HTERT RPE-1 (cell line): Measurements from ENCODE around the gene ZSCAN20.
"Not testable (repeated sequence)": the region's sequence is repeated elsewhere in the genome, so short reads cannot be mapped to it uniquely, and the experiment has no call there.

Experiments used
- in situ Hi-C: fragments of 300-500 bp; cut with MboI; formaldehyde crosslinking; loops from 4 replicates; pipeline ENCODE4 v1.14.3; 2020; ENCODE audit warnings: low sequenced_read_pairs

ZSCAN20 gene

DNA sequence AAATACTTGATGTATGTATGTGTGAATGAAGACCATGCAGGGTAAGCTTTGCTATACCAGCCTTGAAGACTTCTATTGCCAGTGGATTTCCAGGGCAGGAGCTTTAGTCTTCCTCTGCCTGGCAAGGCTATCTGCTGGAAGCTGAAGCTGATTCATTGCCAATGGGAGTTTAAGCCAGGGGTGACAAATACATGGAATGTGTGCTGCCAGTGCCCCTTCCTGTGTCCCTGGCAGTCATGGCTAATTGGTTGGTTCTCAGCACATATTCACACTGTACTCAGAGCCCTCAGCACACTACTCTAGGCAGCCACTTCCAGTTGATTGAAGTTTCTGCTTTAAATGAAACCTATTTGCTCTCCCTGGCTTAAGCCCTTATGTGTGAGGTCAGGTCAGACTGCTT lies 1.5 kb downstream of the ZSCAN20 start:
- in situ Hi-C loops: no loop called here

- in situ Hi-C loops: no loop called here
These were observed 5.0 kb downstream of the ZSCAN20 start for GRCh38 chr1:33477451-33477850.

- in situ Hi-C loops: no loop called here
These were observed 10.0 kb downstream of the ZSCAN20 start for GRCh38 chr1:33482412-33482811.

DNA sequence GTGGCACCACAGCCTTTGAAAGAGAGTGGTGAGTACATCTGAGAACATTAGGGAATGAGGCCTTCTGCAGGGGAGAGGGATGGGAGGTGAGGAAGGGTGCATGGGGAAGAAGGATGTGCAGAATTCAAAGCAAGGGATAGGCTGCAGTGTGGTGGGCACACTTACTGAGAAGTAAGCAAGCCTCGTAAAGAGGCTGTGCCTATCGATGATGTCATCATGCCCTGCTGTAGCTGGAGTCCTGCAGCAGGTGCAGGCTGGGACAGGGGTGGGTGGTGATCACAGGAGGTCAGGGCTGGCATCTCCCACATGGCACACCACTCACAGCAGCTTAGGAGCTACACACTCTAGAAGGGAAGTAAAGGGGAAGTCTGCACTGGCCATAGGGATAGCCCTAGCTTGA lies 16.2 kb downstream of the ZSCAN20 start:
- in situ Hi-C loops: no loop called here

DNA sequence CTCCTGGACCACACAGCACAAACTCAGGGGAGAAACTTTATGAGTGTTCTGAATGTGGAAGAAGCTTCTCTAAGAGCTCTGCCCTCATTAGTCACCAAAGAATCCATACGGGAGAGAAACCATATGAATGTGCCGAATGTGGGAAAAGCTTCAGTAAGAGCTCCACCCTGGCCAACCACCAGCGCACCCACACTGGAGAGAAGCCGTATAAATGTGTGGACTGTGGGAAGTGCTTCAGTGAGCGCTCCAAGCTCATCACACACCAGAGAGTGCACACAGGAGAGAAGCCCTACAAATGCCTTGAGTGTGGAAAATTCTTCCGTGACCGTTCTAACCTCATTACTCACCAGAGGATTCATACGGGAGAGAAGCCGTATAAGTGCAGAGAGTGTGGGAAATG lies 22.5 kb downstream of the ZSCAN20 start:
- in situ Hi-C loops: no loop called here

GRCh38 chr1:33497410-33497809 lies 25.0 kb downstream of the ZSCAN20 start:
- in situ Hi-C loops: no loop called here

DNA sequence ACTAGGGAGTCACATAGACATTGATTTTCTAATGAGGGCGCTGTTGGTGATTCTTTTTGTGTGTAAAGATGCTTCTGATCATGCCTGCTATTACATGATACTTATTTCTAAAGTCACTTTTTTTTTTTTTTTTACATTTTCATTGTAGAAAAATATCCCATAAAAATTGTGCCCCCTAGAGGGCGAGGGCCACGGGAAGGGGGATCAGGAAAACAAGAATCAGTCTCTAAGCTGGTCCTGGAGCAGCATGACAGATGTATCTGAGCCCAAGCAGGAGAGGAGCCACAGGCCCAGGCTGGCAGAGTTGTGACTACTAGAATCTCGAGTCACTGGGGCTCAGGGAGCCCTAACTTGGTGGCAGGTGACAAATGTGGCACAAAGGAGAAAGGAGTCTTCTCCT lies 28.1 kb downstream of the ZSCAN20 start:
- in situ Hi-C loops: no loop called here

DNA sequence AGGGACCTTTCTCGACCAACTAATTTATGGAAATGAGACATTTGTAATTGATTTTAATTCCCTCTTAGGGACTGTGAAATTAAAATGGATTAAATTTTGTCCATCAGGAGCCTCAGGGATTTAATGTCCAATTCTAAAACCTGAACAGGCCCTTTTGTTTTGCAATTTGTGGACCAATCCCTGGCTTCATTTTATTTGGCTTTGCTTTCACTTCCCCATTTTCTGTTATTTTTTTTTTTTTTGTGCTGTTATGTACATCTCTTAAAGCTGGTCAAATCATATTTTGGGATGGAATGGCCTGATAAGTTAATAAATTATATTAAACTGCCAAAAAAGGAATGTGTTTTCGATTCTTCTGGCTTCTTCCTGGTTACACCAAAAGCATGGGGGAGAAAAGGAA lies 28.9 kb downstream of the ZSCAN20 start:
- in situ Hi-C loops: no loop called here

GRCh38 chr1:33501774-33502173 lies 29.3 kb downstream of the ZSCAN20 start:
- in situ Hi-C loops: no loop called here

- in situ Hi-C loops: no loop called here
These were observed 30.3 kb downstream of the ZSCAN20 start for GRCh38 chr1:33502726-33503125.

GRCh38 chr1:33503506-33503905 lies 31.1 kb downstream of the ZSCAN20 start:
- in situ Hi-C loops: no loop called here

DNA sequence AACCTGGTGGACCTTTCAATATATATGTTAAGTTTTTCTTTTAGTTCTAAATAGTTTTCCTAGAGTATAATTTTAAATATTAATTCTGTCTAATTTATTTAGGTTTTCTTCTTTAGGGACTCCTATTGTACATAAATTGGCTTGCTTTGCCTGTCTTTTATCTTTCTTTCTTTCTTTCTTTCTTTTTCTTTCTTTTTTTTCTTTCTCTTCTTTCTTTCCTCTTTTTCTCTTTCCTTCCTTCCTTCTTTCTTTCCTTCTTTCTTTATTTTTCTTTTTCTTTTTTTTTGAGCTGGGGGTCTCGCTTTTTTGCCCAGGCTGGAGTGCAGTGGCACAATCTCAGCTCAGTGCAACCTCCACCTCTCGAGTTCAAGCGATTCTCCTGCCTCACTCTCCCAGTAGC lies 35.2 kb downstream of the ZSCAN20 start:
- in situ Hi-C loops: no loop called here

DNA sequence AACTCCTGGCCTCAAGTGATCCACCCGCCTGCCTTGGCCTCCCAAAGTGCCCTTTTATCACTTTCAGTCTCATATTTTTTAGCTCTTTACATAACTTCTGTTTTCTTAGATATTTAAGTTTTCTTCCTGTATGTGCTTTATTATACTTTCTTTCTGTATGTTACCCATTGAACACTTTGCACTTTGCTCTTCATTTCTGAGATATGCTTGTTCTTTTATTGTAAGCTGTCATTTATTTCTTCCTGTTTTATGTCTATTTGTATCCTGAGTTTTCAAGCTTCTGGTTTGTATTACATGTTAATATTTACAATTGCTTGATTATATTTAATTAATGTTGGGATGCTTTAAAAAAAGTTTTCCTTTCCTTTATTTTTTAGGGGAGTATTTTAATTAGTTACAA lies 35.7 kb downstream of the ZSCAN20 start:
- in situ Hi-C loops: no loop called here

GRCh38 chr1:33509276-33509675 lies 36.8 kb downstream of the ZSCAN20 start:
- in situ Hi-C loops: not testable (repeated sequence)

- in situ Hi-C loops: no loop called here
These were observed 40.0 kb downstream of the ZSCAN20 start for GRCh38 chr1:33512226-33513011.

GRCh38 chr1:33515112-33515511 lies 42.7 kb downstream of the ZSCAN20 start:
- in situ Hi-C loops: no loop called here

DNA sequence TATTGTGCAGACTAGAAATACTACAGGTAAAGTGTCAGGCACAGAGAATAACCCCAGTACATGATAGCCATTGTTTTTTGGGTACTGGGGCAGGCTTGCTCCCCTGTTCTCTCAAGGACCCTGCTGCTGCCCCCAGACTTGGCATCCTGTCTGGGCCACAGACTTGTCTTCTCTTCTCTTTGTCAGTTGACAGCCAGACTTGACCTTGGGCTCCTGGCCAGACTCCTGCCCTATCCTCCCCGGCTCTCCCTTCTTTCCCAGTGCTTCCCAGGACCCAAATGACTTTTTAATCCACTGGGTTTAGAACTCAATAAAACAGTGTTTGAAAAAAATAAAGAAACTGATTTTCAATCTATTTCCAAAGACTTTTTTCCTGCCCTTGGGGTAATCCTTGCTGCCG lies 43.2 kb downstream of the ZSCAN20 start:
- in situ Hi-C loops: no loop called here

GRCh38 chr1:33516428-33516827 lies 44.0 kb downstream of the ZSCAN20 start:
- in situ Hi-C loops: no loop called here

DNA sequence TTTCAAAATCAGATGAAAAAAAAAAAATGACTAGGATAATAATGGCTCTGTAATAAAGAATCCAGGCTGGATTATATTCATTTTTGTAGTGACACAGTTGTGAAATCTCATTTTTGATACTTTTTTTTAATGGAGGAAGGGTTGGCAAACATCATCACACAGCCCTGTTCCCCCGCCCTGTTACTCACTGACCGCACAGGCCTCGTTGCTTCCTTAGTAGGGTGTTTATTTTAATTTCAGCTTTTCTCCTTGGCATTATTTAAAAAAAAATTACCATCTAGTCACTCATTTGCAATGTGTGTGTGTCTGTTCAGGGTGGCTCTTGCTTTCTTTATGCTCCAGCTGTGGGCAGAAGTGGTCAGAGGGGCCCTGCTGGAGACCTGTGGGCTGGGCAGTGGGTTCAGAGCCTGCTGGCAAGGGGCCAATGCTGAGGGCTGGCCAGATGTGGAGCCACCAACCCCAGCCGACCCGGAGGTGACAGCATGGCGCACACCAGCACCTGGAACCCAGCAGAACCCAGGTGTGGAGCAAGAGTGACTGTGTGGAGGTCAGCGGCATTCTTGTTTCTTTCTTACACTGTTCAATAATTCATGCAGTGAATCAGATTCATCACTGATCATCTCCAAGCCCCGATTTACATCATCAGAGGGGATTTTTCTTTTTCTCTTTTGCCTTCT lies 44.6 kb downstream of the ZSCAN20 start:
- in situ Hi-C loops: no loop called here

DNA sequence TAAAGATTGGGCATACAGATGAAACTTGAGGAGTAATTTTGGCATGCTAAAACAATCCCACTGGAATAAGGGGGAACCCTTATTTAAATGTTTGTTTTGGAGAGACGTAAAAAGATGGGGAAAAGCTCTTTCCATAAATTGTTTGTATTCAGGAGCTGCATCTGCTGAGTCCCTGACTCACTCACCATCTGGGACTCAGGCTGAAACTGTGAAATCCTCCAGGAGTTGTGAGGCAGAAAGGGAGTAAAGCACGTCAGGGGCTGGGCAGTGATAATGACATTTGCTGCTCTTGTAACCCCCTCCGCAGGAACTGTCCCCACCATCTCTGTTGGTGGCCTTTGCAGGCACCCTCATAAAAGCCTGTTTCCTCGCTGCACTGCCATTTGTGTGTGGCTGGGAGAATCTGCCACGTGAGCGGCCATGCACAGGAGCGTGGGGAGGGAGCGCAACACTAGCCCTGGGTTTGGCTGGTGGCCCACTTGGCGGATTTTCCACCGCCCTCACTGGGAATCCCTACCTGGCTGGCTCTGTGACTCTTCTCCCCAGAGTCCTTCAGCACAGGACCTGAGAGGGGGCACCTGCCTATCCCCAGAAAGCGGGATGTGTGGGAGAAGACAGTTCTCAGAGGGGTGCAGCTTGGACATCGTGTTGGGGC lies 45.3 kb downstream of the ZSCAN20 start:
- in situ Hi-C loops: no loop called here

- in situ Hi-C loops: no loop called here
These were observed 46.9 kb downstream of the ZSCAN20 start for GRCh38 chr1:33519240-33519884.

GRCh38 chr1:33524586-33524985 lies 52.1 kb downstream of the ZSCAN20 start:
- in situ Hi-C loops: no loop called here
